ENCODE results near the gene C22orf39. TPM values are rescaled to one million over a fixed set of nuclear protein-coding genes. Genes with fewer than 3 reads are reported as not detected.
A peak's percentile ranks its signal among the peaks of the same experiment; 100 is the strongest.
"Not testable (repeated sequence)": the region's sequence is repeated elsewhere in the genome, so short reads cannot be mapped to it uniquely, and the experiment has no call there.

The C22orf39 gene
- total RNA-seq, 2 experiments from 2014 or later = 31.1 to 36.4 TPM

DNA sequence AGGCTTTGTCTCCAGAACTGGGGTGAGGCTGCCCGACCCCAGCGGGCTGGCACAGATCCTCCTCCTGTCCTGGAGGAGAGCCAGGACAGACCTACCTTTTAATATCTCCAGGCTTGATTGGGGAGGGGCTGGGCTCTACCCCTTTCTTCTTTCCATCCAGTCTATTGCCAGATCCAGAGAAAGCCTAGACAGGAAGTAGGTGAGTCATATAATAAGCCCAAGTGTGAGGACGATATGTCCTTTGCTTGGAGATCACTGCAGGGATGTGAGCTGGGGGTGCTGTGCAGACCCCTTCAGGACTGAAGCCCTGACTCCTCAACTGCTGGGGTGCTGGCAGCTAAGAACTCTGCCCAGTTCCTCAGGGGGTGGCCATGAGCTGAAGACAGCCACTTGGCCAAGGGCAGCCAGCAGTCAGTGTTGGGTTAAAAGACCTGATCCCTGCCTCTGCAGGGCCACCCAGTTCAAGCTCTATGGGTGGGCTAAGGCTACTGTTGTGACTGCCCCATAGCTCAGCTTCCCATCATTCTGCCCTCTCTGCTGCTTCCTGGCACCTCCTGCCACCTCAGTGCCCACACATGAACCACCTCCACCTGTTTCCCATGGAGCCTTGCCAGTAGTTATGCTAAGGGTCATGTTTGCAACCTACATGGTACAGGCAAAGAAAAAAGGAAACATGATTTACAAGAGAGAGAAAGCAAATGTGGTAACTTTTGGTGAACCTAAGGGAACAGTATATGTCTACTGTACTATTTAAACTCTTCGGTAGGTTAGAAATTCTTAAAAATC is 8.3 kb upstream of the C22orf39 start:
- CTCF ChIA-PET = no interaction called here
- H3K27ac Mint-ChIP-seq = no peak overlapping the region
- DNase-seq = no peak
- no peaks in the 10 kb centered on the region for H3K27me3 Mint-ChIP-seq
- H3K4me1 Mint-ChIP-seq = no peaks in the 10 kb centered on the region
- H3K36me3 Mint-ChIP-seq = peaks cover 34% of the 10 kb centered on the region
- no peak overlapping the region for H3K4me3 Mint-ChIP-seq
- H3K9me3 Mint-ChIP-seq (ENCODE audit: low read depth) = no peaks in the 10 kb centered on the region
- ATAC-seq = no peak

- Mint-ChIP-seq H3K27ac (peak overlapping the region; percentile 9), H3K36me3 (peaks cover 33% of the 10 kb centered on the region), H3K9me3 (ENCODE audit: low read depth) (no peaks in the 10 kb centered on the region), H3K27me3 (no peaks in the 10 kb centered on the region), H3K4me1 (no peaks in the 10 kb centered on the region), H3K4me3 (no peak overlapping the region)
- DNase-seq (no peak), ATAC-seq (no peak)
- CTCF ChIA-PET = no interaction called here
Observed at GRCh38 chr22:19455033-19455432, 7.5 kb upstream of the C22orf39 start.

DNA sequence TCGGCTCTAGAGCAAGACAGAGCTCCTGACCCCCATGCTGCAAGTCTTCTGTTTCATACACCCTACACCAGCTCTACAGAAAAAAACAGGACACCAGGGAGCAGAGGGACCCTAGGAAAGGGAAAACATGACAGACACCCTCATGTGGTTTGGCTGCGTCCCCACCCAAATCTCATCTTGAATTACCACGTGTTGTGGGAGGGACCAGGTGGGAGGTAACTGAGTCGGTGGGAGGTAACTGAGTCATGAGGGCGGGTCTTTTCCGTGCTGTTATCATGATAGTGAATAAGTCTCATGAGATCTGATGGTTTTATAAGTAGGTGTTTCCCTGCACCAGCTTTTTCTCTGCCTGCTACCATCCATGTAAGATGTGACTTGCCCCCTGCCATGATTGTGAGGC is 6.6 kb upstream of the C22orf39 start:
- Mint-ChIP-seq H3K4me3 (no peak overlapping the region), H3K36me3 (peaks cover 32% of the 10 kb centered on the region), H3K4me1 (peaks cover 5% of the 10 kb centered on the region), H3K27ac (no peak overlapping the region), H3K27me3 (no peaks in the 10 kb centered on the region), H3K9me3 (ENCODE audit: low read depth) (no peaks in the 10 kb centered on the region)
- CTCF ChIA-PET = interaction anchor here (1.5 kb wide), 1 partner anchor 15 kb away, joined by 3 read pairs; no protein-coding TSS in a partner anchor
- no peak for ATAC-seq
- no peak for DNase-seq

GRCh38 chr22:19453718-19454117 is 6.2 kb upstream of the C22orf39 start:
- CTCF ChIA-PET = interaction anchor here (1.5 kb wide), 1 partner anchor 14 kb away, joined by 3 read pairs; no protein-coding TSS in a partner anchor
- DNase-seq = no peak
- no peak for ATAC-seq
- Mint-ChIP-seq H3K4me1 (peaks cover 10% of the 10 kb centered on the region), H3K9me3 (ENCODE audit: low read depth) (no peaks in the 10 kb centered on the region), H3K36me3 (peaks cover 31% of the 10 kb centered on the region), H3K27ac (no peak overlapping the region), H3K4me3 (no peak overlapping the region), H3K27me3 (no peaks in the 10 kb centered on the region)

GRCh38 chr22:19451570-19451969 is 4.1 kb upstream of the C22orf39 start:
- peaks cover 21% of the 10 kb centered on the region for H3K4me1 Mint-ChIP-seq
- H3K27me3 Mint-ChIP-seq = no peaks in the 10 kb centered on the region
- CTCF ChIA-PET = interaction anchor here (0.9 to 1.9 kb wide), 5 partner anchors 21 to 307 kb away, joined by 3 to 5 read pairs (median 3); partner anchors contain the start of genes ESS2 and HIRA
- H3K4me3 Mint-ChIP-seq = no peak overlapping the region
- peaks cover 27% of the 10 kb centered on the region for H3K36me3 Mint-ChIP-seq
- DNase-seq = no peak
- no peaks in the 10 kb centered on the region for H3K9me3 Mint-ChIP-seq (ENCODE audit: low read depth)
- ATAC-seq = no peak
- H3K27ac Mint-ChIP-seq = no peak overlapping the region

DNA sequence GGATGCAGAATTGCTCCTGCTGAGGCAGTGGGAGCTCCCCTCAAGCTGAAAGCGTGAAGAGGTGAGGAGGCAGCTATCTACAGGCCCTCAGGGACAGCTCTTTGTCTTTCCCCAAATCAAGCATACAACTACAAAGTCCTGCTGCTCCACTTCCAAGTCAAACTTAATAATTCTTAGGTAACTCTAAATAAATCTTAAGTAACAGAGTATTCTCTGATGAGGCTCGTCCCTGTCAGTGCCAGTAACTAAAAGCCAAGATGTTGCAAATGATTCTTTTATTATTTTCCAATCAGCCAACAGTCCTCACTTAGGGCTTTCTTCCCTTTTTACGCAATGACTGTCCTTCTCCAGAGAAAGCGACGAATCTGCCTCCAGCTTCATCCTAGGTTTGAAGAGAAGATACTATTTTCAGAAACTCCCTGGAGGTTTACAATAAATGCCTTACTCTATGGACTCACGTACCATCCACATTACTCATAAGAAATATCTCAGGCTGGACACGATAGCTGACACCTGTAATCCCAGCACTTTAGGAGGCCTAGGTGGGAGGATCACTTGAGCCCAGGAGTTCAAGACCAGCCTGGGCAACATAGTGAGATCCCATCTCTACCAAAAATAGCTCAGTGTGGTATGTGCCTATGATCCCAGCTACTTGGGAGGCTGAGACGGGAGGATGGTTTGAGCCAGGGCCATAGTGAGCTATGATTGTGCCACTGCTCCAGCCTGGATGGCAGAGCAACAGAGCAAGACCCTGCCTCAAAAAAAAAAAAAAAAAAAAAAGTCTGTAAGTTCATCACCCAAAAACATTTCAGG is 3.1 kb upstream of the C22orf39 start:
- no peaks in the 10 kb centered on the region for H3K27me3 Mint-ChIP-seq
- CTCF ChIA-PET = interaction anchor here (0.7 to 1.9 kb wide), 6 partner anchors 20 to 715 kb away, joined by 3 to 5 read pairs (median 3); partner anchors contain the start of genes ESS2 and HIRA
- H3K36me3 Mint-ChIP-seq = peaks cover 22% of the 10 kb centered on the region
- H3K4me1 Mint-ChIP-seq = peaks cover 26% of the 10 kb centered on the region
- H3K4me3 Mint-ChIP-seq = no peak overlapping the region
- no peaks in the 10 kb centered on the region for H3K9me3 Mint-ChIP-seq (ENCODE audit: low read depth)
- H3K27ac Mint-ChIP-seq = no peak overlapping the region
- ATAC-seq = no peak
- no peak for DNase-seq

GRCh38 chr22:19449422-19449767 is 1.9 kb upstream of the C22orf39 start:
- Mint-ChIP-seq H3K4me3 (no peak overlapping the region), H3K36me3 (peaks cover 18% of the 10 kb centered on the region), H3K27me3 (no peaks in the 10 kb centered on the region), H3K4me1 (peaks cover 33% of the 10 kb centered on the region), H3K9me3 (ENCODE audit: low read depth) (no peaks in the 10 kb centered on the region), H3K27ac (peak overlapping the region; percentile 47)
- ATAC-seq (no peak), DNase-seq (no peak)
- CTCF ChIA-PET = no interaction called here

GRCh38 chr22:19448739-19449421 is 1.4 kb upstream of the C22orf39 start:
- peaks cover 15% of the 10 kb centered on the region for H3K36me3 Mint-ChIP-seq
- no peaks in the 10 kb centered on the region for H3K9me3 Mint-ChIP-seq (ENCODE audit: low read depth)
- no peaks in the 10 kb centered on the region for H3K27me3 Mint-ChIP-seq
- no peak for ATAC-seq
- peak overlapping the region; percentile 91 for H3K4me3 Mint-ChIP-seq
- CTCF ChIA-PET = no interaction called here
- H3K27ac Mint-ChIP-seq = peak overlapping the region; percentile 95
- DNase-seq = peak; percentile 71
- H3K4me1 Mint-ChIP-seq = peaks cover 33% of the 10 kb centered on the region

DNA sequence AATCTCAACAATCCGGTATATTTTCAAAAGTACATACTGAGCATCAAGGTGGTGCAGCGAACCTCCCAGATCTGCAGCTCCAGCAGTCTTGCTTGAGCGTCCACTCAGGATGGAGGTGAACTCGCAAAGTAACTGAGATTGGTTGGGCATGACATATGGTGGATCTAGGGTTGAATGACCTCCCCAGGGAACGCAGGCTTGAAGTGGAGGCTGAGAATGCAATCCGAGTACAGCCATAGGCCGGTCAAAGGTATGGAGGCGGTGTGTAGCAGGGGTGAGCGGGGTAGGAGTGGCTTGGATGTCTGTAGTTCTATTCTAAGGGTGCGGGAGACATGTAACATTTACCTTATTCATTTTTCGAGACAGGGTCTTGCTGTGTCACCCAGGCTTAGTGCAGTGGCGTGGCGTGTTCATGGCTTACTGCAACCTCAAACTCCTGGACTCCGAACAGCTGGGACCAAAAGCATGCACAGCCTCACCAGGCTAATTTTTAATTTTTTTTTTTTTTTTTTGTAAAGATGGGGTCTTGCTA is 631 bp upstream of the C22orf39 start:
- ATAC-seq (peak; percentile 24), DNase-seq (peak; percentile 57)
- Mint-ChIP-seq H3K27ac (peak overlapping the region; percentile 95), H3K4me1 (peaks cover 33% of the 10 kb centered on the region), H3K27me3 (no peaks in the 10 kb centered on the region), H3K9me3 (ENCODE audit: low read depth) (no peaks in the 10 kb centered on the region), H3K36me3 (peaks cover 14% of the 10 kb centered on the region), H3K4me3 (peak overlapping the region; percentile 91)
- CTCF ChIA-PET = interaction anchor here (0.7 to 1.6 kb wide), 3 partner anchors 9 to 32 kb away, joined by 3 to 5 read pairs (median 4); partner anchors contain the start of gene CDC45

- Mint-ChIP-seq H3K9me3 (ENCODE audit: low read depth) (no peaks in the 10 kb centered on the region), H3K27ac (peak overlapping the region; percentile 80), H3K4me3 (peak overlapping the region; percentile 91), H3K36me3 (peaks cover 19% of the 10 kb centered on the region), H3K4me1 (peaks cover 33% of the 10 kb centered on the region), H3K27me3 (no peaks in the 10 kb centered on the region)
- ATAC-seq (no peak), DNase-seq (no peak)
- CTCF ChIA-PET = interaction anchor here (0.7 to 3.1 kb wide), 5 partner anchors 10 to 268 kb away, joined by 4 to 11 read pairs (median 5); partner anchors contain the start of genes CDC45 and SLC25A1
Observed at GRCh38 chr22:19446603-19447329, 745 bp downstream of the C22orf39 start.

DNA sequence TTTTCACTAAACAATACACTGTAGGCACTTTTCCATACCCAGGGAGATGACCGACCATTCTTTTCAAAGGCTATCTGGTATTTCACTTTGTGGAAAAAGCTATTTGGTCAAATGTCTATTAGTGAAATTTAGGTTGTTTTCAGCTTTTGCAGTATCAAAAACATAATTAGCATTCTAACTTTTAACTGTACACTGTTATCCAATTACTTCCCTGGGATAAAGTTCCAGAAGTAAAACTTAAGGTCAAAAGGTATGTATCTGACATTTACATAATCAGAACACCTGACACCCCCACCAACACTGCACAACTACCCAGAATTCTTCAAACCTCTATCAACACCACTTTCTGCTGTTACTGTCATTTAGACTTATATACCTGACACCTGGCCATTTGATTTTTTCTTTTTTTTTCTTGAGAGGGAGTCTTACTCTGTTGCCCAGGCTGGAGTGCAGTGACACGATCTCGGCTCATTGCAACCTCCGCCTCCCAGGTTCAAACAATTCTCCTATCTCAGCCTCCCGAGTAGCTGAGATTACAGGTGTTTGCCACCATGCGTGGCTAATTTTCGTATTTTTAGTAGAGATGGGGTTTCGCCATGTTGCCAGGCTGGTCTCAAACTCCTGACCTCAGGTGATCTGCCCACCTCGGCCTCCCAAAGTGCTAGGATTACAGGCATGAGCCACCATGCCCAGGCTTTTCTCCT is 2.1 kb downstream of the C22orf39 start:
- Mint-ChIP-seq H3K4me1 (peaks cover 33% of the 10 kb centered on the region), H3K27ac (peak overlapping the region; percentile 4), H3K4me3 (peak overlapping the region; percentile 13), H3K36me3 (peaks cover 19% of the 10 kb centered on the region)
- not testable (repeated sequence) for H3K27me3 Mint-ChIP-seq; ATAC-seq; DNase-seq; H3K9me3 Mint-ChIP-seq (ENCODE audit: low read depth)
- CTCF ChIA-PET = interaction anchor here (1.2 to 3.1 kb wide), 4 partner anchors 12 to 301 kb away, joined by 6 to 11 read pairs (median 6); partner anchors contain the start of genes ESS2, HIRA, MRPL40 and SLC25A1

Data from activated CD8-positive, alpha-beta memory T cell treated with anti-CD3 and anti-CD28 coated beads, Interleukin-2, amount 10 ng/mL, durations not matched to agents 7 days and 5 days (primary cell).